ENCODE data around the gene NASP. TPM values are rescaled to one million over a fixed set of nuclear protein-coding genes. Genes with fewer than 3 reads are reported as not detected.
A peak's percentile ranks its signal among the peaks of the same experiment; 100 is the strongest.

Gene NASP
- polyA plus RNA-seq, 1 of the 3 experiments (the other 2 are of a cell fraction), result 152 TPM

GRCh38 chr1:45544530-45544929 lies 39.3 kb upstream of the NASP start (continued):
- TF ChIP-seq REST (IDR thresholded peaks at IDR 0.05; ENCODE audit: low read depth, low read length) (no peak), NFIC (IDR thresholded peaks at IDR 0.05; ENCODE audit: borderline replicate concordance) (no peak), SIN3A (IDR thresholded peaks at IDR 0.05; ENCODE audit: borderline replicate concordance, low read depth, low read length) (no peak)

DNA sequence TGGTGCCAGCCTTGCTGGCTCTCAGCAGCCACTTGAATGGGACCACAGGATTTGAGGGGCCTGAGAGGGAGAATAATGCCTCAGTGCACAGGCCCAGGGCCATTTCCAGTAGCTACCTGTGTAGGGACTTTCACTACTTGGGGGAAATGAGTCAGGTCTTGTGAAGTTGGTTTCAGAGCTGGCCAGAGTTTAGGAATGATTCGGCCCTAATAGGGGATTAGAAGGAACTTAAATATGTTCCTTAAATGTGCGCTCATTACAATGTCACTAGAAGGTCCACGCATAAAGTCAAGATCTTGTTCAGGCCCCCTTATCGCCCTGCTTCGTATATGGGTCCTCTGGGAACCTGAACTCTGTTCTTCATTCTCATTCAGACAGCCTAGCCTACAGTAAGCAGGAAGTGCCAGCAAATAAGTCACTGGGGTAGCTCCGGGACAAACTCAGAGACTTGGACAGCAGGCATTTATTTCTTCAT lies 38.8 kb upstream of the NASP start:
- 84% methylated on average over 6 of the region's 6 CpGs for WGBS (ENCODE audit: low lambda C conversion rate)
- POLR2A ChIA-PET, result interaction anchor here (1.4 kb wide), 1 partner anchor 23 kb away, joined by 5 read pairs; the partner anchor contains the start of gene PRDX1
- TF ChIP-seq NRF1 (IDR thresholded peaks at IDR 0.05; ENCODE audit: low read depth, low read length), result no peak

GRCh38 chr1:45545553-45546310 lies 38.1 kb upstream of the NASP start:
- Histone ChIP-seq H4K20me1 (ENCODE audit: insufficient read depth) (no peaks in the 10 kb centered on the region), H3F3A (replicated peaks; ENCODE audit: insufficient read depth) (no peaks in the 10 kb centered on the region), H3K4me2 (no peak overlapping the region), H3K27ac (ENCODE audit: low read depth in 2 of 2, low read length in 1 of 2) (no peak overlapping the region), H3K27me3 (ENCODE audit: insufficient read depth) (no peaks in the 10 kb centered on the region), H2AFZ (ENCODE audit: low read depth) (peak overlapping the region; percentile 35; the same call in 1 of the 2 replicates), H3K4me3 (ENCODE audit: low read depth in 2 of 2, low read length in 1 of 2) (no peak overlapping the region), H3K36me3 (replicated peaks in 1 of 2; ENCODE audit: control insufficient read depth in 1 of 2, insufficient read depth in 2 of 2, low read length in 1 of 2) (no peaks in the 10 kb centered on the region), H3K9ac (no peak overlapping the region), H3K4me1 (ENCODE audit: control insufficient read depth in 1 of 2, insufficient read depth in 2 of 2, low read depth in 1 of 2, low read length in 1 of 2) (peaks cover 0 to 2% of the 10 kb centered on the region in 2 experiments; a peak in 1 of 4 replicates), H3K9me2 (no peaks in the 10 kb centered on the region), H3K79me2 (ENCODE audit: insufficient read depth) (no peaks in the 10 kb centered on the region), H3K9me3 (no peaks in the 10 kb centered on the region)
- no peak for DNase-seq
- WGBS (ENCODE audit: low lambda C conversion rate), result 88% methylated on average over 7 of the region's 7 CpGs
- POLR2A ChIA-PET, result interaction anchor here (1.4 kb wide), 1 partner anchor 24 kb away, joined by 5 read pairs; the partner anchor contains the start of gene PRDX1
- TF ChIP-seq CHD2 (IDR thresholded peaks at IDR 0.05; ENCODE audit: low read length, partially characterized antibody) (no peak), RFX5 (IDR thresholded peaks at IDR 0.05; ENCODE audit: low read length) (no peak), REST (IDR thresholded peaks at IDR 0.05; ENCODE audit: low read depth, low read length) (no peak)
- CTCF ChIA-PET, result interaction anchor here (1.1 to 1.5 kb wide), 6 partner anchors 24 to 34 kb away, joined by 3 to 6 read pairs (median 4); partner anchors contain the start of gene PRDX1

More for the DNA sequence above, 38.8 kb upstream of the NASP start:
- no peak overlapping the region for H3K4me2 ChIP-seq
- H3K9ac ChIP-seq, result no peak overlapping the region
- no peaks in the 10 kb centered on the region for H3K79me2 ChIP-seq (ENCODE audit: insufficient read depth)
- DNase-seq, result no peak
- H3F3A ChIP-seq (replicated peaks; ENCODE audit: insufficient read depth), result no peaks in the 10 kb centered on the region
- H2AFZ ChIP-seq (ENCODE audit: low read depth), result peak overlapping the region; percentile 35; the same call in 1 of the 2 replicates
- H3K27me3 ChIP-seq (ENCODE audit: insufficient read depth), result no peaks in the 10 kb centered on the region
- H3K9me3 ChIP-seq, result no peaks in the 10 kb centered on the region
- no peaks in the 10 kb centered on the region for H3K4me1 ChIP-seq (ENCODE audit: control insufficient read depth in 1 of 2, insufficient read depth in 2 of 2, low read depth in 1 of 2, low read length in 1 of 2)
- H3K27ac ChIP-seq (ENCODE audit: low read depth in 2 of 2, low read length in 1 of 2), result no peak overlapping the region
- H3K9me2 ChIP-seq, result no peaks in the 10 kb centered on the region
- H3K36me3 ChIP-seq (replicated peaks in 1 of 2; ENCODE audit: control insufficient read depth in 1 of 2, insufficient read depth in 2 of 2, low read length in 1 of 2), result no peaks in the 10 kb centered on the region
- H3K4me3 ChIP-seq (ENCODE audit: low read depth in 2 of 2, low read length in 1 of 2), result no peak overlapping the region
- no peaks in the 10 kb centered on the region for H4K20me1 ChIP-seq (ENCODE audit: insufficient read depth)
- CTCF ChIA-PET, result interaction anchor here (1.1 to 1.2 kb wide), 3 partner anchors 25 to 33 kb away, joined by 3 to 6 read pairs (median 4); no protein-coding TSS in a partner anchor
